IMR-90 (cell line): ENCODE results near the gene RFX1. TPM values are rescaled to one million over a fixed set of nuclear protein-coding genes. Genes with fewer than 3 reads are reported as not detected.

Experiments used
- ATAC-seq: fragments of 200-7000 bp; cut with Tn5 transposase; 2 replicates; pipeline ENCODE4 v1.9.1; 2020; ENCODE audit warnings: low read depth, mild to moderate bottlenecking, moderate library complexity
- BruUV-seq: library from RNA; stranded (reverse); fragments of 400-500 nt; replicated peaks from 2 replicates; lab custom pipeline; 2021; lab: Mats Ljungman, UMichigan
- CTCF ChIA-PET: fragments of 300-600 bp; formaldehyde crosslinking; extraction: SDS; loops from one replicate; lab custom pipeline; 2021; ENCODE audit warnings: antibody characterized with exemption; lab: Yijun Ruan, JAX
- POLR2A ChIA-PET: fragments of 300-600 bp; sonication (Branson Sonifier 250); formaldehyde crosslinking; loops from one replicate; lab custom pipeline; 2022; ENCODE audit warnings: antibody characterized with exemption; ENCODE audit not compliant: unreplicated experiment; lab: Charles Lee
- DNase-seq: peaks from one replicate; pipeline ENCODE4 v3.0.0; 2013
- H2AFZ ChIP-seq: replicated peaks from 2 replicates; pipeline ENCODE3; 2013; ENCODE audit warnings: low read length, mild to moderate bottlenecking; ENCODE audit not compliant: poor library complexity
- H2AK5ac ChIP-seq: 2 replicates; pipeline ENCODE4 v1.6.1; 2013; ENCODE audit warnings: low read depth, low read length, inconsistent platforms
- H2AK9ac ChIP-seq: replicated peaks from 2 replicates; pipeline ENCODE3; 2013; ENCODE audit warnings: mild to moderate bottlenecking, low read depth, low read length, moderate library complexity; ENCODE audit not compliant: poor library complexity
- H2BK120ac ChIP-seq: 2 replicates; pipeline ENCODE4 v1.6.1; 2013; ENCODE audit warnings: low read depth, low read length, inconsistent platforms
- H2BK15ac ChIP-seq: 3 replicates; pipeline ENCODE4 v1.6.1; 2013; ENCODE audit warnings: low read depth, low read length, inconsistent platforms
- H2BK20ac ChIP-seq: 2 replicates; pipeline ENCODE4 v1.6.1; 2013; ENCODE audit warnings: low read depth, mild to moderate bottlenecking, inconsistent platforms, low read length, moderate library complexity
- H2BK5ac ChIP-seq: 2 replicates; pipeline ENCODE4 v1.6.1; 2013; ENCODE audit warnings: mild to moderate bottlenecking, low read depth, low read length, inconsistent platforms; ENCODE audit not compliant: poor library complexity, severe bottlenecking
- H3K14ac ChIP-seq: replicated peaks from 2 replicates; pipeline ENCODE4 v1.6.1; 2013; ENCODE audit warnings: low read depth, low read length, inconsistent platforms
- H3K18ac ChIP-seq: 2 replicates; pipeline ENCODE4 v1.6.1; 2013; ENCODE audit warnings: low read depth, low read length, control low read depth
- H3K23ac ChIP-seq: 2 replicates; pipeline ENCODE4 v1.6.1; 2013; ENCODE audit warnings: low read depth, low read length, inconsistent platforms
- H3K27ac ChIP-seq: 2 replicates; pipeline ENCODE4 v1.5.1; 2013; ENCODE audit warnings: mild to moderate bottlenecking, control low read depth, low read length; ENCODE audit not compliant: insufficient read depth
- H3K27me3 ChIP-seq: 2 replicates; pipeline ENCODE4 v1.6.1; 2013; ENCODE audit warnings: low read length; ENCODE audit not compliant: control insufficient read depth, insufficient read depth
- H3K36me3 ChIP-seq: 2 replicates; pipeline ENCODE4 v1.6.1; 2013; ENCODE audit warnings: low read length, mixed read lengths; ENCODE audit not compliant: control insufficient read depth, insufficient read depth
- H3K4ac ChIP-seq: 2 replicates; pipeline ENCODE4 v1.6.1; 2013; ENCODE audit warnings: low read depth, low read length, inconsistent platforms
- H3K4me1 ChIP-seq: 2 replicates; pipeline ENCODE4 v1.6.1; 2013; ENCODE audit warnings: low read length, mixed read lengths; ENCODE audit not compliant: control insufficient read depth, insufficient read depth
- H3K4me2 ChIP-seq: 2 replicates; pipeline ENCODE4 v1.6.1; 2013; ENCODE audit warnings: low read depth, mild to moderate bottlenecking, control low read depth, low read length, moderate library complexity
- H3K4me3 ChIP-seq: 2 replicates; pipeline ENCODE4 v1.5.1; 2013; ENCODE audit warnings: low read depth, mild to moderate bottlenecking, control low read depth, low read length, moderate library complexity; ENCODE audit not compliant: insufficient read depth
- H3K56ac ChIP-seq: 2 replicates; pipeline ENCODE4 v1.6.1; 2013; ENCODE audit warnings: low read length, inconsistent platforms; ENCODE audit not compliant: insufficient read depth; ENCODE audit errors: extremely low read depth
- H3K79me1 ChIP-seq, 2 experiments: 2 replicates each; pipeline ENCODE4 v1.6.1; 2013; ENCODE audit warnings: low read length in 2 of 2, inconsistent platforms in 1 of 2, low read depth in 1 of 2
- H3K9ac ChIP-seq: 2 replicates; pipeline ENCODE4 v1.6.1; 2013; ENCODE audit warnings: low read depth, low read length, control low read depth
- H3K9me1 ChIP-seq: 2 replicates; pipeline ENCODE4 v1.6.1; 2013; ENCODE audit warnings: low read length, inconsistent platforms; ENCODE audit not compliant: insufficient read depth
- H3K9me3 ChIP-seq: 2 replicates; pipeline ENCODE4 v1.6.1; 2013; ENCODE audit warnings: low read length; ENCODE audit not compliant: control insufficient read depth, insufficient read depth
- H4K20me1 ChIP-seq: 2 replicates; pipeline ENCODE4 v1.6.1; 2013; ENCODE audit warnings: low read length, inconsistent platforms; ENCODE audit not compliant: insufficient read depth
- H4K5ac ChIP-seq: 2 replicates; pipeline ENCODE4 v1.6.1; 2013; ENCODE audit warnings: mild to moderate bottlenecking, low read depth, low read length, control low read depth
- H4K8ac ChIP-seq, 2 experiments: 2 replicates each; pipeline ENCODE4 v1.6.1; 2013; ENCODE audit warnings: low read depth in 2 of 2, low read length in 2 of 2, control low read depth in 1 of 2, inconsistent platforms in 1 of 2
- H4K91ac ChIP-seq: 2 replicates; pipeline ENCODE4 v1.6.1; 2013; ENCODE audit warnings: low read depth, low read length, inconsistent platforms; ENCODE audit not compliant: insufficient read depth
- BHLHE40 ChIP-seq: fragments of 150-350 bp; IDR thresholded peaks from 2 replicates; pipeline ENCODE4 v1.6.1; 2016; ENCODE audit warnings: mild to moderate bottlenecking, low read depth, low read length
- CHD1 ChIP-seq: IDR thresholded peaks from 2 replicates; pipeline ENCODE4 v1.6.1; 2012; ENCODE audit warnings: low read depth, low read length, improper control_type of control experiment
- MAFK ChIP-seq: IDR thresholded peaks from 2 replicates; pipeline ENCODE4 v1.6.1; 2012; ENCODE audit warnings: low read depth, low read length, improper control_type of control experiment
- MXI1 ChIP-seq: IDR thresholded peaks from 2 replicates; pipeline ENCODE4 v1.6.1; 2012; ENCODE audit warnings: low read depth, mild to moderate bottlenecking, low read length, moderate library complexity, borderline replicate concordance
- NFE2L2 ChIP-seq: fragments of 150-350 bp; IDR thresholded peaks from 2 replicates; pipeline ENCODE4 v1.6.1; 2016; ENCODE audit warnings: low read depth, mild to moderate bottlenecking, low read length
- POLR2A ChIP-seq: IDR thresholded peaks from 2 replicates; pipeline ENCODE4 v1.6.1; 2012; ENCODE audit warnings: mild to moderate bottlenecking, low read depth, low read length
- RCOR1 ChIP-seq: IDR thresholded peaks from 2 replicates; pipeline ENCODE4 v1.6.1; 2012; ENCODE audit warnings: mild to moderate bottlenecking, low read length, improper control_type of control experiment; ENCODE audit not compliant: insufficient replicate concordance
- WGBS, 2 experiments: methylation state at CpG; one replicate each; pipeline versions ENCODE4 v1.1.5 to v1.1.7; 2013; ENCODE audit warnings: missing lambda C conversion rate in 2 of 2; ENCODE audit not compliant: insufficient read length in 1 of 2; ENCODE audit errors: extremely low coverage in 2 of 2; 5-methylcytosine and 5-hydroxymethylcytosine counted together
- dilution Hi-C: fragments of 300-500 bp; cut with HindIII; formaldehyde crosslinking; loops from one replicate; pipeline ENCODE4 v1.14.3; 2018; ENCODE audit warnings: low sequenced_read_pairs; ENCODE audit not compliant: unreplicated experiment
- in situ Hi-C: fragments of 300-500 bp; cut with MboI; formaldehyde crosslinking; loops from 3 replicates; pipeline ENCODE4 v1.14.3; 2019; ENCODE audit warnings: low sequenced_read_pairs, inconsistent platforms, mixed read lengths
- intact Hi-C: fragments of 100-400 bp; cut with micrococcal nuclease; formaldehyde crosslinking; loops from 2 replicates; pipeline ENCODE4 v1.10.0; 2022
- polyA plus RNA-seq, 3 experiments: library from polyadenylated mRNA; depleted of rRNA; stranded (reverse); fragments of >200 nt; gene quantifications; 2 replicates each; pipeline ENCODE4 v1.2.3, GENCODE V29; 2012; ENCODE audit warnings: low replicate concordance in 1 of 3
- total RNA-seq: library from RNA; depleted of rRNA; stranded (reverse); fragments of >200 nt; gene quantifications from 2 replicates; pipeline ENCODE4 v1.2.3, GENCODE V29; 2012
- TF ChIP-seq, protein P1 (sequence below): fragments of 150-350 bp; IDR thresholded peaks from 2 replicates; pipeline ENCODE4 v1.6.1; 2017; ENCODE audit warnings: mild to moderate bottlenecking, antibody characterized with exemption, low read length, low read depth
- TF ChIP-seq, protein P2 (sequence below): fragments of 150-350 bp; IDR thresholded peaks from 2 replicates; pipeline ENCODE4 v1.6.1; 2016; ENCODE audit warnings: low read depth, mild to moderate bottlenecking, low read length, moderate library complexity, borderline replicate concordance

The RFX1 gene
- total and polyA plus RNA-seq, 2 of the 4 experiments (the other 2 are of a cell fraction) = 0.36 to 3.1 TPM

DNA sequence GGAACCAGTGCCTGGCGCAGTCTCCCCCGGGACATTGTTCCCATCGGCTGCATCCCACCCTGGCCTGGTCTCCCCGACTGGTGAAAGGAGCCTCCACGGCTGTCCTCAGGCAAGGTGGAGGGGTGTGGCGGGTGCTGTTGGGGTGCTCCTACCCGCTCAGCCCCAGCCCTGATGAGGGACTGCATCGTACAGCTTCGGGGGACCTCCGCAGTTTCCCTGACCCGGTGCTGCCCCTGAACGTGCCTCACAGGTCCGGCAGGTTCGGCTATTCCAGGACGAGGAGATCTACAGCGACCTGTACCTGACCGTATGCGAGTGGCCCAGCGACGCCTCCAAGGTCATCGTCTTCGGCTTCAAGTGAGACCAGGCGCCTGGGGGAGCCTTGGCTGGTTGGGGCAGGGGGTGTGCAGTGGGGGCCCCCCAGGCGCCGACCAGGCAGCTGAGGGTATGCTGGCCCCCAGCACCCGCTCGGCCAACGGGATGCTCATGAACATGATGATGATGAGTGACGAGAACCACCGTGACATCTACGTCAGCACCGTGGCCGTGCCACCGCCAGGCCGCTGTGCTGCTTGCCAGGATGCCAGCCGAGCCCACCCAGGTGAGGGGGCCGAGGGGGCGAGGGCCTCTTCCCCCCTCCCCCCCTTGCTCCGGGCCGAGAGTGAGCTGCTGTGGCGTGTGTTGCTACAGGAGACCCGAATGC is 50.3 kb downstream of the RFX1 start:
- H2BK5ac ChIP-seq = no peak overlapping the region
- H2BK20ac ChIP-seq = no peak overlapping the region
- ATAC-seq (no peak), DNase-seq (no peak)
- H2BK120ac ChIP-seq = no peak overlapping the region
- in situ Hi-C loops = no loop called here
- no peak overlapping the region for H3K9ac ChIP-seq
- no peak overlapping the region for H2BK15ac ChIP-seq
- H3K4me1 ChIP-seq = peaks cover 3% of the 10 kb centered on the region; the same call in 1 of the 2 replicates
- no peak overlapping the region for H4K5ac ChIP-seq
- ChIA-PET CTCF (no interaction called here), POLR2A (no interaction called here)
- H3K27ac ChIP-seq = no peak overlapping the region
- H3K4me3 ChIP-seq = no peak overlapping the region
- no TSS peak for BruUV-seq
- intact Hi-C loops = no loop called here
- no peak overlapping the region for H2AK5ac ChIP-seq
- H3K56ac ChIP-seq = no peak overlapping the region
- no peak overlapping the region for H2AK9ac ChIP-seq
- H4K91ac ChIP-seq = no peak overlapping the region
- dilution Hi-C loops = no loop called here
- peaks cover 13 to 39% of the 10 kb centered on the region in 2 experiments for H3K79me1 ChIP-seq
- H3K27me3 ChIP-seq = no peaks in the 10 kb centered on the region
- no peak overlapping the region for H3K23ac ChIP-seq
- no peak overlapping the region for H3K4ac ChIP-seq
- H3K9me1 ChIP-seq = 0 out of 2 replicates have a peak, but pooled peaks cover 4% of the 10 kb centered on the region
- H2AFZ ChIP-seq = no peak overlapping the region
- no peak overlapping the region for H3K4me2 ChIP-seq
- H3K36me3 ChIP-seq = peaks cover 49% of the 10 kb centered on the region
- H4K20me1 ChIP-seq = peaks cover 12% of the 10 kb centered on the region
- H4K8ac ChIP-seq = no peak overlapping the region
- 97% methylated on average over 22 of the region's 42 CpGs; no CpG with 5 or more reads in 1 of the 2 experiments for WGBS, 2 experiments
- TF ChIP-seq, protein P1, sequence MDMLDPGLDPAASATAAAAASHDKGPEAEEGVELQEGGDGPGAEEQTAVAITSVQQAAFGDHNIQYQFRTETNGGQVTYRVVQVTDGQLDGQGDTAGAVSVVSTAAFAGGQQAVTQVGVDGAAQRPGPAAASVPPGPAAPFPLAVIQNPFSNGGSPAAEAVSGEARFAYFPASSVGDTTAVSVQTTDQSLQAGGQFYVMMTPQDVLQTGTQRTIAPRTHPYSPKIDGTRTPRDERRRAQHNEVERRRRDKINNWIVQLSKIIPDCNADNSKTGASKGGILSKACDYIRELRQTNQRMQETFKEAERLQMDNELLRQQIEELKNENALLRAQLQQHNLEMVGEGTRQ = no peak
- TF ChIP-seq MXI1 (no peak), POLR2A (no peak), CHD1 (no peak), NFE2L2 (no peak), BHLHE40 (no peak), RCOR1 (no peak), MAFK (no peak)
- TF ChIP-seq, protein P2, sequence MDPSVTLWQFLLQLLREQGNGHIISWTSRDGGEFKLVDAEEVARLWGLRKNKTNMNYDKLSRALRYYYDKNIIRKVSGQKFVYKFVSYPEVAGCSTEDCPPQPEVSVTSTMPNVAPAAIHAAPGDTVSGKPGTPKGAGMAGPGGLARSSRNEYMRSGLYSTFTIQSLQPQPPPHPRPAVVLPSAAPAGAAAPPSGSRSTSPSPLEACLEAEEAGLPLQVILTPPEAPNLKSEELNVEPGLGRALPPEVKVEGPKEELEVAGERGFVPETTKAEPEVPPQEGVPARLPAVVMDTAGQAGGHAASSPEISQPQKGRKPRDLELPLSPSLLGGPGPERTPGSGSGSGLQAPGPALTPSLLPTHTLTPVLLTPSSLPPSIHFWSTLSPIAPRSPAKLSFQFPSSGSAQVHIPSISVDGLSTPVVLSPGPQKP = no peak
- no peak overlapping the region for H3K14ac ChIP-seq
- no peaks in the 10 kb centered on the region for H3K9me3 ChIP-seq
- H3K18ac ChIP-seq = no peak overlapping the region
